ENCODE data around the gene GNAL.
A peak's percentile ranks its signal among the peaks of the same experiment; 100 is the strongest.

Gene GNAL

GRCh38 chr18:11819938-11820337, 130.9 kb downstream of the GNAL start:
- Histone ChIP-seq H3K27ac (ENCODE audit: extremely low read depth, low read depth, low read length) (no peak overlapping the region), H3K9me3 (ENCODE audit: control insufficient read depth, insufficient read depth, low read depth, low read length) (no peaks in the 10 kb centered on the region), H3K4me3 (ENCODE audit: low read depth, low read length) (no peak overlapping the region), H3K4me1 (ENCODE audit: control insufficient read depth, insufficient read depth, low read length) (no peaks in the 10 kb centered on the region), H3K36me3 (ENCODE audit: control insufficient read depth in 2 of 2, insufficient read depth in 1 of 2, low read length in 2 of 2) (no peaks in the 10 kb centered on the region)
- CTCF ChIA-PET, result interaction anchor here (0.5 to 0.8 kb wide), 4 partner anchors 28 to 452 kb away, joined by 3 to 4 read pairs (median 3); no protein-coding TSS in a partner anchor
- TF ChIP-seq ZNF211 (tag by site-specific recombination; IDR thresholded peaks at IDR 0.05; ENCODE audit: low read depth) (peak; percentile 88), ZNF626 (tag by site-specific recombination; IDR thresholded peaks at IDR 0.05) (no peak), ZBTB1 (tag by site-specific recombination; IDR thresholded peaks at IDR 0.05) (no peak)
- TF ChIP-seq, protein P1, sequence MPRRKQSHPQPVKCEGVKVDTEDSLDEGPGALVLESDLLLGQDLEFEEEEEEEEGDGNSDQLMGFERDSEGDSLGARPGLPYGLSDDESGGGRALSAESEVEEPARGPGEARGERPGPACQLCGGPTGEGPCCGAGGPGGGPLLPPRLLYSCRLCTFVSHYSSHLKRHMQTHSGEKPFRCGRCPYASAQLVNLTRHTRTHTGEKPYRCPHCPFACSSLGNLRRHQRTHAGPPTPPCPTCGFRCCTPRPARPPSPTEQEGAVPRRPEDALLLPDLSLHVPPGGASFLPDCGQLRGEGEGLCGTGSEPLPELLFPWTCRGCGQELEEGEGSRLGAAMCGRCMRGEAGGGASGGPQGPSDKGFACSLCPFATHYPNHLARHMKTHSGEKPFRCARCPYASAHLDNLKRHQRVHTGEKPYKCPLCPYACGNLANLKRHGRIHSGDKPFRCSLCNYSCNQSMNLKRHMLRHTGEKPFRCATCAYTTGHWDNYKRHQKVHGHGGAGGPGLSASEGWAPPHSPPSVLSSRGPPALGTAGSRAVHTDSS (tag by site-specific recombination; IDR thresholded peaks at IDR 0.05), result no peak
- TF ChIP-seq, protein P2, sequence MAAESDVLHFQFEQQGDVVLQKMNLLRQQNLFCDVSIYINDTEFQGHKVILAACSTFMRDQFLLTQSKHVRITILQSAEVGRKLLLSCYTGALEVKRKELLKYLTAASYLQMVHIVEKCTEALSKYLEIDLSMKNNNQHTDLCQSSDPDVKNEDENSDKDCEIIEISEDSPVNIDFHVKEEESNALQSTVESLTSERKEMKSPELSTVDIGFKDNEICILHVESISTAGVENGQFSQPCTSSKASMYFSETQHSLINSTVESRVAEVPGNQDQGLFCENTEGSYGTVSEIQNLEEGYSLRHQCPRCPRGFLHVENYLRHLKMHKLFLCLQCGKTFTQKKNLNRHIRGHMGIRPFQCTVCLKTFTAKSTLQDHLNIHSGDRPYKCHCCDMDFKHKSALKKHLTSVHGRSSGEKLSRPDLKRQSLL (tag by site-specific recombination; IDR thresholded peaks at IDR 0.05), result no peak
- TF ChIP-seq, protein P3, sequence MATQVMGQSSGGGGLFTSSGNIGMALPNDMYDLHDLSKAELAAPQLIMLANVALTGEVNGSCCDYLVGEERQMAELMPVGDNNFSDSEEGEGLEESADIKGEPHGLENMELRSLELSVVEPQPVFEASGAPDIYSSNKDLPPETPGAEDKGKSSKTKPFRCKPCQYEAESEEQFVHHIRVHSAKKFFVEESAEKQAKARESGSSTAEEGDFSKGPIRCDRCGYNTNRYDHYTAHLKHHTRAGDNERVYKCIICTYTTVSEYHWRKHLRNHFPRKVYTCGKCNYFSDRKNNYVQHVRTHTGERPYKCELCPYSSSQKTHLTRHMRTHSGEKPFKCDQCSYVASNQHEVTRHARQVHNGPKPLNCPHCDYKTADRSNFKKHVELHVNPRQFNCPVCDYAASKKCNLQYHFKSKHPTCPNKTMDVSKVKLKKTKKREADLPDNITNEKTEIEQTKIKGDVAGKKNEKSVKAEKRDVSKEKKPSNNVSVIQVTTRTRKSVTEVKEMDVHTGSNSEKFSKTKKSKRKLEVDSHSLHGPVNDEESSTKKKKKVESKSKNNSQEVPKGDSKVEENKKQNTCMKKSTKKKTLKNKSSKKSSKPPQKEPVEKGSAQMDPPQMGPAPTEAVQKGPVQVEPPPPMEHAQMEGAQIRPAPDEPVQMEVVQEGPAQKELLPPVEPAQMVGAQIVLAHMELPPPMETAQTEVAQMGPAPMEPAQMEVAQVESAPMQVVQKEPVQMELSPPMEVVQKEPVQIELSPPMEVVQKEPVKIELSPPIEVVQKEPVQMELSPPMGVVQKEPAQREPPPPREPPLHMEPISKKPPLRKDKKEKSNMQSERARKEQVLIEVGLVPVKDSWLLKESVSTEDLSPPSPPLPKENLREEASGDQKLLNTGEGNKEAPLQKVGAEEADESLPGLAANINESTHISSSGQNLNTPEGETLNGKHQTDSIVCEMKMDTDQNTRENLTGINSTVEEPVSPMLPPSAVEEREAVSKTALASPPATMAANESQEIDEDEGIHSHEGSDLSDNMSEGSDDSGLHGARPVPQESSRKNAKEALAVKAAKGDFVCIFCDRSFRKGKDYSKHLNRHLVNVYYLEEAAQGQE (tag by site-specific recombination; IDR thresholded peaks at IDR 0.05), result no peak
- TF ChIP-seq, protein P4, sequence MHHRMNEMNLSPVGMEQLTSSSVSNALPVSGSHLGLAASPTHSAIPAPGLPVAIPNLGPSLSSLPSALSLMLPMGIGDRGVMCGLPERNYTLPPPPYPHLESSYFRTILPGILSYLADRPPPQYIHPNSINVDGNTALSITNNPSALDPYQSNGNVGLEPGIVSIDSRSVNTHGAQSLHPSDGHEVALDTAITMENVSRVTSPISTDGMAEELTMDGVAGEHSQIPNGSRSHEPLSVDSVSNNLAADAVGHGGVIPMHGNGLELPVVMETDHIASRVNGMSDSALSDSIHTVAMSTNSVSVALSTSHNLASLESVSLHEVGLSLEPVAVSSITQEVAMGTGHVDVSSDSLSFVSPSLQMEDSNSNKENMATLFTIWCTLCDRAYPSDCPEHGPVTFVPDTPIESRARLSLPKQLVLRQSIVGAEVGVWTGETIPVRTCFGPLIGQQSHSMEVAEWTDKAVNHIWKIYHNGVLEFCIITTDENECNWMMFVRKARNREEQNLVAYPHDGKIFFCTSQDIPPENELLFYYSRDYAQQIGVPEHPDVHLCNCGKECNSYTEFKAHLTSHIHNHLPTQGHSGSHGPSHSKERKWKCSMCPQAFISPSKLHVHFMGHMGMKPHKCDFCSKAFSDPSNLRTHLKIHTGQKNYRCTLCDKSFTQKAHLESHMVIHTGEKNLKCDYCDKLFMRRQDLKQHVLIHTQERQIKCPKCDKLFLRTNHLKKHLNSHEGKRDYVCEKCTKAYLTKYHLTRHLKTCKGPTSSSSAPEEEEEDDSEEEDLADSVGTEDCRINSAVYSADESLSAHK (tag by site-specific recombination; IDR thresholded peaks at IDR 0.05), result no peak
- POLR2A ChIA-PET, result no interaction called here

DNA sequence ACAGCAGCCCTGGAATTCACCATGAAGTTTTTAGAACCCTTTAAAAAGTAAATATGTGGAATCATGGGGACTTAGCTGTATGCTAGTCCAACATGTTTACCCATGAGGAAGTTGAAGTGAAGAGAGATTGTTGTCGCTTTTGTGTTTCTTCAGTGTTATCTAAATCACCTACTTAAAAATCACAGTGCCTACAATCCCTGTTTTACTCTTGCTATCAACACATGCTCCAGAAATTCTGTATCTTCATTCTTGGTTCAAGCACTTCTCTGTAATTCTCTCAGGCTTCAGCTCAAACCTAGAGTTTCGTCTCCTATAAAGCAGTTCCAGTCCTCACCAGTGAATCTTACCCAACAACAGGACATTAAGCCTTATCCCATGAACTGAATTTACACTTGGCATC, 131.6 kb downstream of the GNAL start:
- H3K9me3 ChIP-seq (ENCODE audit: control insufficient read depth, insufficient read depth, low read depth, low read length), result no peaks in the 10 kb centered on the region
- ChIA-PET POLR2A (no interaction called here), CTCF (interaction anchor here (0.7 kb wide), 1 partner anchor 29 kb away, joined by 3 read pairs; no protein-coding TSS in a partner anchor)
- H3K27ac ChIP-seq (ENCODE audit: extremely low read depth, low read depth, low read length), result no peak overlapping the region
- H3K4me3 ChIP-seq (ENCODE audit: low read depth, low read length), result no peak overlapping the region
- H3K4me1 ChIP-seq (ENCODE audit: control insufficient read depth, insufficient read depth, low read length), result no peaks in the 10 kb centered on the region
- no peak for TF ChIP-seq ZNF335 (tag by site-specific recombination; conservative IDR thresholded peaks at IDR 0.05)
- no peak for TF ChIP-seq ZFHX2 (tag by site-specific recombination; conservative IDR thresholded peaks at IDR 0.05)
- H3K36me3 ChIP-seq (ENCODE audit: control insufficient read depth in 2 of 2, insufficient read depth in 1 of 2, low read length in 2 of 2), result no peaks in the 10 kb centered on the region

DNA sequence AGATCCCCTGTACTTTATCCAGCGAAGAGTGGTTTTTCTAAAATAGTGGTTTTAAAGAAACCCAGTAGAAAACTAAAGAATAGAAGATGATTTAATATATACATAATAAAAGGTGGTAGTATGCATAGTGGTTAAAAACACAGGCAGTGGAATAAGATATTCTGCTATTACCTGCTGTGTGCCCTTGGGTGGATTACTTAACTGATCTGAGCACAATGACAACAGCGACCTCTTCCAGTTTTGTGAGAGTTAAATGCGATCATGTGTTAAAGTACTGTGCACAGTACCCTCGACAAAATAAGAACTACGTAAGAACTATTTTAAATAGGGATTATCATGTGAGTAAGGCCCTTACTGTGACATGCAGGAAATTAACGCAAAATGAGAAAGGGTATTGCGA, 132.1 kb downstream of the GNAL start:
- Histone ChIP-seq H3K9me3 (ENCODE audit: control insufficient read depth, insufficient read depth, low read depth, low read length) (no peaks in the 10 kb centered on the region), H3K4me3 (ENCODE audit: low read depth, low read length) (no peak overlapping the region), H3K36me3 (ENCODE audit: control insufficient read depth in 2 of 2, insufficient read depth in 1 of 2, low read length in 2 of 2) (no peaks in the 10 kb centered on the region), H3K4me1 (ENCODE audit: control insufficient read depth, insufficient read depth, low read length) (no peaks in the 10 kb centered on the region), H3K27ac (ENCODE audit: extremely low read depth, low read depth, low read length) (no peak overlapping the region)
- ChIA-PET CTCF (no interaction called here), POLR2A (no interaction called here)
- TF ChIP-seq, protein P5, sequence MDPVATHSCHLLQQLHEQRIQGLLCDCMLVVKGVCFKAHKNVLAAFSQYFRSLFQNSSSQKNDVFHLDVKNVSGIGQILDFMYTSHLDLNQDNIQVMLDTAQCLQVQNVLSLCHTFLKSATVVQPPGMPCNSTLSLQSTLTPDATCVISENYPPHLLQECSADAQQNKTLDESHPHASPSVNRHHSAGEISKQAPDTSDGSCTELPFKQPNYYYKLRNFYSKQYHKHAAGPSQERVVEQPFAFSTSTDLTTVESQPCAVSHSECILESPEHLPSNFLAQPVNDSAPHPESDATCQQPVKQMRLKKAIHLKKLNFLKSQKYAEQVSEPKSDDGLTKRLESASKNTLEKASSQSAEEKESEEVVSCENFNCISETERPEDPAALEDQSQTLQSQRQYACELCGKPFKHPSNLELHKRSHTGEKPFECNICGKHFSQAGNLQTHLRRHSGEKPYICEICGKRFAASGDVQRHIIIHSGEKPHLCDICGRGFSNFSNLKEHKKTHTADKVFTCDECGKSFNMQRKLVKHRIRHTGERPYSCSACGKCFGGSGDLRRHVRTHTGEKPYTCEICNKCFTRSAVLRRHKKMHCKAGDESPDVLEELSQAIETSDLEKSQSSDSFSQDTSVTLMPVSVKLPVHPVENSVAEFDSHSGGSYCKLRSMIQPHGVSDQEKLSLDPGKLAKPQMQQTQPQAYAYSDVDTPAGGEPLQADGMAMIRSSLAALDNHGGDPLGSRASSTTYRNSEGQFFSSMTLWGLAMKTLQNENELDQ (tag by site-specific recombination; IDR thresholded peaks at IDR 0.05; ENCODE audit: low read depth), result no peak
- TF ChIP-seq ZFP69B (tag by site-specific recombination; IDR thresholded peaks at IDR 0.05), result no peak
- TF ChIP-seq YY1 (tag by site-specific recombination; IDR thresholded peaks at IDR 0.05), result no peak
- no peak for TF ChIP-seq ZNF416 (tag by site-specific recombination; IDR thresholded peaks at IDR 0.05)
- no peak for TF ChIP-seq ZNF423 (tag by site-specific recombination; IDR thresholded peaks at IDR 0.05)
- TF ChIP-seq, protein P6, sequence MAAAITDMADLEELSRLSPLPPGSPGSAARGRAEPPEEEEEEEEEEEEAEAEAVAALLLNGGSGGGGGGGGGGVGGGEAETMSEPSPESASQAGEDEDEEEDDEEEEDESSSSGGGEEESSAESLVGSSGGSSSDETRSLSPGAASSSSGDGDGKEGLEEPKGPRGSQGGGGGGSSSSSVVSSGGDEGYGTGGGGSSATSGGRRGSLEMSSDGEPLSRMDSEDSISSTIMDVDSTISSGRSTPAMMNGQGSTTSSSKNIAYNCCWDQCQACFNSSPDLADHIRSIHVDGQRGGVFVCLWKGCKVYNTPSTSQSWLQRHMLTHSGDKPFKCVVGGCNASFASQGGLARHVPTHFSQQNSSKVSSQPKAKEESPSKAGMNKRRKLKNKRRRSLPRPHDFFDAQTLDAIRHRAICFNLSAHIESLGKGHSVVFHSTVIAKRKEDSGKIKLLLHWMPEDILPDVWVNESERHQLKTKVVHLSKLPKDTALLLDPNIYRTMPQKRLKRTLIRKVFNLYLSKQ (tag by site-specific recombination; IDR thresholded peaks at IDR 0.05; ENCODE audit: borderline replicate concordance), result no peak

Measured in HEK293 (cell line).